PFSK-1 (cell line): ENCODE data around the gene KCNQ2.

Experiments used
- FOXP2 ChIP-seq: optimal IDR thresholded peaks from 2 replicates; pipeline ENCODE3; 2011; ENCODE audit warnings: borderline replicate concordance, control low read depth, inconsistent platforms; ENCODE audit not compliant: insufficient read depth; ENCODE audit errors: extremely low read length, extremely low read depth
- POLR2AphosphoS5 ChIP-seq: IDR thresholded peaks from 2 replicates; pipeline ENCODE4 v1.6.1; 2012; ENCODE audit warnings: low read depth, mild to moderate bottlenecking, control low read depth, low read length, moderate library complexity
- REST ChIP-seq, 2 experiments: IDR thresholded peaks; 2 replicates each; pipeline versions ENCODE4 v1.6.1 to v1.8.0; 2011 to 2012; ENCODE audit warnings: low read depth in 2 of 2, low read length in 2 of 2, control low read depth in 1 of 2, inconsistent platforms in 1 of 2, mild to moderate bottlenecking in 1 of 2, moderate library complexity in 1 of 2; ENCODE audit not compliant: insufficient read depth in 1 of 2
- SIN3A ChIP-seq: IDR thresholded peaks from 2 replicates; pipeline ENCODE4 v1.6.1; 2012; ENCODE audit warnings: mild to moderate bottlenecking, low read length, moderate library complexity, borderline replicate concordance; ENCODE audit not compliant: insufficient read depth
- TAF1 ChIP-seq: IDR thresholded peaks from 2 replicates; pipeline ENCODE4 v1.6.1; 2012; ENCODE audit warnings: low read length, control low read depth, borderline replicate concordance; ENCODE audit not compliant: insufficient read depth

Gene KCNQ2

GRCh38 chr20:63439866-63440265 lies 32.6 kb downstream of the KCNQ2 start:
- TF ChIP-seq TAF1 (no peak), POLR2AphosphoS5 (no peak), REST (IDR thresholded peaks at IDR 0.05; ENCODE audit: insufficient read depth in 1 of 2, low read depth in 2 of 2, low read length in 2 of 2) (no peak), FOXP2 (no peak), SIN3A (no peak)

DNA sequence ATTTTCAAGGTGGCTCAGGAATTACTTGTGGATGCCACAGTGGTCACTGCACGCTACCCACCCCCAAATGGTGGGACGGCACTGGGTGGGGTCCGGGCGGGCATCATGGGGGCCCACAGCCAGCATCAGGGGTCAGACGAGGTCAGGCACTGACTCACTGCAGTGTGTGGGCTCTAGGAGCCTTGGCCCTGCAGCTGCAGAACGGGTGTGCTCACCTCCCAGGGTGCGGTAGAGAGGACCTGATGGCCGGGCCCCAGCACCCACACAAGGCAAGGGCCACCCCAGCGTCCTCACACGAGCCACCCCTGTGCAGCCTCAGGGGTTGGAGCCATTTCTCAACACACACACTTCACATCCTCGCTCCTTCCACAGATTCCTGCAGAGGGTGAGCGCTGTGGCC lies 34.3 kb downstream of the KCNQ2 start:
- TF ChIP-seq TAF1 (no peak), FOXP2 (no peak), POLR2AphosphoS5 (no peak), REST (IDR thresholded peaks at IDR 0.05; ENCODE audit: insufficient read depth in 1 of 2, low read depth in 2 of 2, low read length in 2 of 2) (no peak), SIN3A (no peak)

DNA sequence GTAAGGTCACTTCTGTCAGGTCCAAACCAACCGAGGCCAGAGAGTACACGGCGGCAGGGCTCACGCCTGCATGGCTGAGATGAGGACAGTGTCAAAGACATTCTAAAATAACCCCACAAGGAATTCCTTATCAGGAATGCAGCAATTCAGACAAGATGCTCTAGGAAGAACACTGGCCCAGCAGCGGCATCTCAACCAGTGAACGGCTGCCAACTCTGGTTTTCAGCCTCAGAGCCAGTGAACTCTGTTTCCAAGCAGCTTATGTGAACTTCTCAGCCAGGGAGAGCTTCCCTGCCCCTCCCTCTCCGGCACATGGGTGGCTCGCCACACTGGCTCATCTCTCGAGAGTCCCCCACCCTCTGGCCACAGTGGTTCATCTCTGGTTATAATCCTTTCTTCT lies 36.9 kb downstream of the KCNQ2 start:
- TF ChIP-seq POLR2AphosphoS5, result no peak
- TF ChIP-seq REST (IDR thresholded peaks at IDR 0.05; ENCODE audit: insufficient read depth in 1 of 2, low read depth in 2 of 2, low read length in 2 of 2), result no peak
- no peak for TF ChIP-seq FOXP2
- TF ChIP-seq TAF1, result no peak
- no peak for TF ChIP-seq SIN3A

- peak; percentile 68 for TF ChIP-seq FOXP2
- TF ChIP-seq TAF1, result no peak
- no peak for TF ChIP-seq SIN3A
Observed at GRCh38 chr20:63434599-63435378, 37.7 kb downstream of the KCNQ2 start.

DNA sequence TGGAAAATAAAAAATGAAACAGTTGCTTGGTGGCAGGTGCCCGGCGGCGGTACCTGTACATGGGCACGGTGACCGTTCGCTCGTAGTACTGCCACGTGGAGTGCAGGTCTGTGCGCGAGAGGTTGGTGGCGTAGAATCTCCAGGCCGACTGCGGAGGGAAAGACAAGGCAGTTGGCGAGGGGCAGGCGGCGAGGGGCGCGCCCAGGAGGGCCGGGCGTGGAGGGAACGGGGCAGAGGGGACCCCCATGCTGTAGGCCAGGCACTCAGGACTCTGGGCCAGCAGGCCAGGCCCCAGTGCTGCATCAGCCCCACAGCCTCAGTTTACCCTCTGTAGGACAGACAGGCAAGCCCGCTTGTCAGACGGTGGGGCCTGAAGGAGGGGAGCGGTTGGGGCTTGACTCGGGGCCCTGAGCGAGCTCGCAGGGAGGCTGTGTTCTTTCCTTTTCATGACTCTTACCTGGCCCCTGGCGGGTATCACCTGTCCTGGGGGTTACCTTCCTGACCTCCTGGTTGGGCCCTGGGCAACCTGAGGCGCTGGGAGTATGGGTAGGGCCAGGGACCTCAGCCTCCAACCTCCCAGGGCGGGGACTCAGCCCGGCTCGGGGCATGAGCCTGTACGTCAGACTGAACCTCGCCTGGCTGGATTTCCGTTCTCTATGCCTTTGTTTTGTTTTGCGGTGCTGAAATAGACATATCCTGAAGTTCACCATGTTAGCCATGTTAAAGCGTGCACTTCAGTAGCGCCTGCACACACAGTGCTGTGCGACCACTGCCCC lies 38.5 kb downstream of the KCNQ2 start:
- no peak for TF ChIP-seq REST (IDR thresholded peaks at IDR 0.05; ENCODE audit: insufficient read depth in 1 of 2, low read depth in 2 of 2, low read length in 2 of 2)
- no peak for TF ChIP-seq SIN3A
- no peak for TF ChIP-seq FOXP2
- TF ChIP-seq POLR2AphosphoS5, result no peak
- no peak for TF ChIP-seq TAF1
